DOHH2 (cell line): ENCODE results near the gene FTO.

Experiments used
- H3F3A ChIP-seq: fragments of 200-600 bp; sonication (generic), shearing (Covaris generic); 2 replicates; pipeline ENCODE4 v1.6.0; 2016; ENCODE audit warnings: antibody characterized with exemption, mild to moderate bottlenecking; ENCODE audit not compliant: control insufficient read depth, insufficient read depth
- H3K27ac ChIP-seq: fragments of 200-600 bp; sonication (generic); 2 replicates; pipeline ENCODE4 v1.5.1; 2014; ENCODE audit warnings: low read depth, mild to moderate bottlenecking, low read length, moderate library complexity
- H3K27me3 ChIP-seq: fragments of 200-600 bp; sonication (generic); 2 replicates; pipeline ENCODE4 v1.6.1; 2014; ENCODE audit warnings: mild to moderate bottlenecking, low read length, mixed read lengths; ENCODE audit not compliant: control insufficient read depth
- H3K36me3 ChIP-seq: fragments of 200-600 bp; sonication (generic); 2 replicates; pipeline ENCODE4 v1.6.1; 2014; ENCODE audit warnings: mild to moderate bottlenecking, low read length, moderate library complexity, mixed read lengths; ENCODE audit not compliant: control insufficient read depth
- H3K4me1 ChIP-seq: fragments of 200-600 bp; sonication (generic); 2 replicates; pipeline ENCODE4 v1.6.1; 2014; ENCODE audit warnings: mild to moderate bottlenecking, low read length, mixed read lengths; ENCODE audit not compliant: control insufficient read depth
- H3K4me2 ChIP-seq: fragments of 200-600 bp; sonication (generic); 2 replicates; pipeline ENCODE4 v1.6.0; 2014; ENCODE audit warnings: mild to moderate bottlenecking, low read length, moderate library complexity
- H3K4me3 ChIP-seq: fragments of 200-600 bp; sonication (generic); 2 replicates; pipeline ENCODE4 v1.5.1; 2014; ENCODE audit warnings: mild to moderate bottlenecking, low read length, mixed read lengths
- H3K79me2 ChIP-seq: fragments of 200-600 bp; sonication (generic); 2 replicates; pipeline ENCODE4 v1.6.1; 2014; ENCODE audit warnings: mild to moderate bottlenecking, low read length, mixed read lengths; ENCODE audit not compliant: control insufficient read depth
- H3K9me2 ChIP-seq: fragments of 200-600 bp; sonication (generic); replicated peaks from 2 replicates; pipeline ENCODE4 v1.6.1; 2014; ENCODE audit warnings: mild to moderate bottlenecking, low read length, mixed read lengths; ENCODE audit not compliant: control insufficient read depth
- H3K9me3 ChIP-seq: fragments of 200-600 bp; sonication (generic); 2 replicates; pipeline ENCODE4 v1.6.1; 2014; ENCODE audit warnings: antibody characterized with exemption, low read length, mixed read lengths; ENCODE audit not compliant: control insufficient read depth, insufficient read depth
- H4K20me1 ChIP-seq: fragments of 200-600 bp; sonication (generic); 2 replicates; pipeline ENCODE4 v1.6.0; 2014; ENCODE audit warnings: low read depth, mild to moderate bottlenecking, antibody characterized with exemption, low read length, moderate library complexity; ENCODE audit not compliant: control insufficient read depth, insufficient read depth
- CTCF ChIP-seq: fragments of 200-600 bp; sonication (generic); IDR thresholded peaks from one replicate; pipeline ENCODE4 v1.5.1; 2014; ENCODE audit warnings: antibody characterized with exemption, mild to moderate bottlenecking, low read depth, low read length; ENCODE audit not compliant: poor library complexity, severe bottlenecking
- EZH2phosphoT487 ChIP-seq: fragments of 200-600 bp; sonication (generic); IDR thresholded peaks from 2 replicates; pipeline ENCODE4 v1.6.1; 2017; ENCODE audit warnings: borderline replicate concordance, mild to moderate bottlenecking, antibody characterized with exemption, low read length, moderate library complexity, mixed read lengths

The FTO gene

GRCh38 chr16:53852678-53853077, 148.7 kb downstream of the FTO start:
- H3K9me2 ChIP-seq = no peaks in the 10 kb centered on the region
- no peak for TF ChIP-seq CTCF
- TF ChIP-seq EZH2phosphoT487 = no peak
- no peaks in the 10 kb centered on the region for H3F3A ChIP-seq
- H3K9me3 ChIP-seq = no peaks in the 10 kb centered on the region
- no peak overlapping the region for H3K27ac ChIP-seq
- H3K4me3 ChIP-seq = no peak overlapping the region
- H3K79me2 ChIP-seq = no peaks in the 10 kb centered on the region
- no peaks in the 10 kb centered on the region for H3K36me3 ChIP-seq
- H3K4me2 ChIP-seq = no peak overlapping the region
- H4K20me1 ChIP-seq = no peaks in the 10 kb centered on the region
- no peaks in the 10 kb centered on the region for H3K27me3 ChIP-seq
- peaks cover 7% of the 10 kb centered on the region for H3K4me1 ChIP-seq

- TF ChIP-seq CTCF (no peak), EZH2phosphoT487 (no peak)
- Histone ChIP-seq H3K27me3 (no peaks in the 10 kb centered on the region), H3K4me3 (no peak overlapping the region), H3K4me1 (no peaks in the 10 kb centered on the region), H3K9me3 (no peaks in the 10 kb centered on the region), H3K79me2 (no peaks in the 10 kb centered on the region), H3K4me2 (no peak overlapping the region), H3K27ac (no peak overlapping the region), H3K9me2 (no peaks in the 10 kb centered on the region), H3K36me3 (no peaks in the 10 kb centered on the region), H3F3A (no peaks in the 10 kb centered on the region), H4K20me1 (no peaks in the 10 kb centered on the region)
These were observed 151.1 kb downstream of the FTO start for GRCh38 chr16:53855056-53855455.

GRCh38 chr16:53855511-53855910, 151.6 kb downstream of the FTO start:
- no peaks in the 10 kb centered on the region for H3K9me3 ChIP-seq
- TF ChIP-seq CTCF (no peak), EZH2phosphoT487 (no peak)
- no peaks in the 10 kb centered on the region for H3K9me2 ChIP-seq
- no peak overlapping the region for H3K27ac ChIP-seq
- no peak overlapping the region for H3K4me3 ChIP-seq
- no peaks in the 10 kb centered on the region for H3K4me1 ChIP-seq
- no peak overlapping the region for H3K4me2 ChIP-seq
- no peaks in the 10 kb centered on the region for H3K36me3 ChIP-seq
- H3K79me2 ChIP-seq = no peaks in the 10 kb centered on the region
- no peaks in the 10 kb centered on the region for H4K20me1 ChIP-seq
- no peaks in the 10 kb centered on the region for H3K27me3 ChIP-seq
- H3F3A ChIP-seq = no peaks in the 10 kb centered on the region
